NB4 (cell line): ENCODE results near the gene PPP1R3C.

ENCODE experiments used
- DNase-seq: peaks from one replicate; pipeline ENCODE4 v3.0.0; 2010; ENCODE audit warnings: low read depth
- H3K4me3 ChIP-seq: one replicate; pipeline ENCODE4 v1.5.1; 2011; ENCODE audit warnings: mild to moderate bottlenecking, low read depth, low read length, moderate library complexity
- MYC ChIP-seq: IDR thresholded peaks from 2 replicates; pipeline ENCODE4 v1.6.1; 2011; ENCODE audit warnings: low read depth, low read length
- POLR2A ChIP-seq: IDR thresholded peaks from 2 replicates; pipeline ENCODE4 v1.6.1; 2011; ENCODE audit warnings: mild to moderate bottlenecking; ENCODE audit not compliant: insufficient read length; ENCODE audit errors: extremely low read depth
- TF ChIP-seq, protein P1 (sequence below): IDR thresholded peaks from one replicate; pipeline ENCODE4 v1.5.1; 2012; ENCODE audit warnings: low read depth, low read length
- TF ChIP-seq, protein P2 (sequence below): IDR thresholded peaks from 2 replicates; pipeline ENCODE4 v1.6.1; 2011; ENCODE audit warnings: low read depth, low read length

PPP1R3C gene

DNA sequence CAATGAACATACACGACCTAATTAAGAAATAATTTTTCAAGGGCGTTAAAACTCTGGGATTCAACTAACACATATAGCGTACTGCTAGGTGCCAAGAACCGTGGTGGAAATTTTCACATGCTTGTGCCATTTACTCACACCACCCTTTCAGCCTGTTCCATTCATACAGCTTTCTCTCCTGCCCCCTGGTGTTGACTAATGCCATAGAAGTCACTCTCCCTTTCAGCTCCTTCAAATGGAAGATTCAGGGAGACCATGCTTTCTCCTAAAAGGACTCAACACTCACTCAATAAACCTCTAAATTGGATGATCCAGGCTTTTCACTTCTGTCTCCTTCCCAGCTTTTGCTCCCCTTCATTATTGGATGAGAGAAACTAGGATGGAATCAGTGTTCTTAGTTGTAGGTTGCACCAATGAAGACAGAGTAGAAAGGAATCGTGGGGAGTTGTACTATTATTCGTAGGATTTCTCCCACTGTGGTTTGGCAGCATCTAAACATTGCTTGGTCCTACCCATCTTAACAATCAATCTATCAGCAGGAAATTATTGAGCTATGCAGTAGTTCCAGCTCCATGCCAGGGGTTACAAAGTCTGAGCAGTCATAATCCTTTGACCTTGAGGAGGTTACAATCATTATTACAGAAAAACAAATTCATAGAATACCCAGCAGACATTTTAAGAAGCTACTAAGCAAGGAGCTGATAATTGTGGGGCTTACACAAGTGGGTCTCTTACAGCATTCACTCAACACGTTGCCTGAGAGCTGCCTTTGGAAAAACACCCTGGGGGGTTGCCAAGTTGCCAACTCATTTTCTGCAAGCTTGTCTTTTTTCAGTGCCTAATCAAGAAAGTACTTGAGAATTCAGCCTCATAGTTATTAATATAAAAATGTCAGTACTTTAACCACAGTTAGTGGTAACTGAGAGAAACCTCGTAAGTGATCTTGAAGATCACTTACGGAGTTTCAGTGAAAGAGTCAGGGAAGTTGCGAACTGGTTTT lies 2.8 kb upstream of the PPP1R3C start:
- DNase-seq = peak; percentile 68
- H3K4me3 ChIP-seq = no peak overlapping the region
- no peak for TF ChIP-seq POLR2A
- TF ChIP-seq, protein P1, sequence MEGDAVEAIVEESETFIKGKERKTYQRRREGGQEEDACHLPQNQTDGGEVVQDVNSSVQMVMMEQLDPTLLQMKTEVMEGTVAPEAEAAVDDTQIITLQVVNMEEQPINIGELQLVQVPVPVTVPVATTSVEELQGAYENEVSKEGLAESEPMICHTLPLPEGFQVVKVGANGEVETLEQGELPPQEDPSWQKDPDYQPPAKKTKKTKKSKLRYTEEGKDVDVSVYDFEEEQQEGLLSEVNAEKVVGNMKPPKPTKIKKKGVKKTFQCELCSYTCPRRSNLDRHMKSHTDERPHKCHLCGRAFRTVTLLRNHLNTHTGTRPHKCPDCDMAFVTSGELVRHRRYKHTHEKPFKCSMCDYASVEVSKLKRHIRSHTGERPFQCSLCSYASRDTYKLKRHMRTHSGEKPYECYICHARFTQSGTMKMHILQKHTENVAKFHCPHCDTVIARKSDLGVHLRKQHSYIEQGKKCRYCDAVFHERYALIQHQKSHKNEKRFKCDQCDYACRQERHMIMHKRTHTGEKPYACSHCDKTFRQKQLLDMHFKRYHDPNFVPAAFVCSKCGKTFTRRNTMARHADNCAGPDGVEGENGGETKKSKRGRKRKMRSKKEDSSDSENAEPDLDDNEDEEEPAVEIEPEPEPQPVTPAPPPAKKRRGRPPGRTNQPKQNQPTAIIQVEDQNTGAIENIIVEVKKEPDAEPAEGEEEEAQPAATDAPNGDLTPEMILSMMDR = peak; percentile 80

DNA sequence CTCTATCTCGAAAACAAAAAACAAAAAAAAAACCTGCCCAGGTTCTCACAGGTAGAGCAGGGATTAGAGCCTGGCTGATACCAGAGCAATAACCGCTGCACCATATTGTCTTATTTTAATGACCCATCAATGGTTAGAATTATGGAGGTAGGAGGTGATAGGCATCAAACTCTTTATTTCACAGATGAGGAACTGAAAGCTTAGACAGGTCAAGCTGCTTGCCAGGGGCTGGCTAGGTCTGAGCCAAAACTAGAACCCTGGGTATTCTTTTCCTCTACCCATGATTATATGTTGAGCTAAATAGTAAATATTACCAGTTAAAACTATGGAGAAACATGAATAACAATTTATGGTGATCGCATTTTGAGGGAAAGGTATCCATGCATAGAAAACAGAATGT lies 2.0 kb upstream of the PPP1R3C start:
- no peak for TF ChIP-seq MYC
- H3K4me3 ChIP-seq = no peak overlapping the region
- no peak for DNase-seq

DNA sequence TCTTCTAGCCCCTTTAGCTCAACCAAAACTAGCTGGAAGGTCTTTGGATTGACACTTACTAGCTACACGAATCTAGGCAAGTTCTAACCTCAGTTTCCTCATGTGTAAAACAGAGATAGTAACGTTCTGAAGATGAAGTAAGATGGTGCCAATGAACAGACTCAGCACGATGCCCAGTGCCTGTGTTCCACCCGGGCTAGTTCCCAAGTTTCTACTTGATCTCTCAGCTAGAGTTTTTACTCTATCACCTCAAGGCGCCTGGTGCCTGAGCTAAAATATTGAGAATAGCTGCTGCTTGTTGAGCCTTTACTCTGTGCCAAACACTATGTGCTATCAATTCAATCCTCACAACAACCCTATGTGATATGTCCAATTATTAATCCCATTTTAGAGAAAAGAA lies 1.4 kb upstream of the PPP1R3C start:
- H3K4me3 ChIP-seq = no peak overlapping the region
- no peak for DNase-seq
- TF ChIP-seq POLR2A (no peak), MYC (no peak)
- TF ChIP-seq, protein P2, sequence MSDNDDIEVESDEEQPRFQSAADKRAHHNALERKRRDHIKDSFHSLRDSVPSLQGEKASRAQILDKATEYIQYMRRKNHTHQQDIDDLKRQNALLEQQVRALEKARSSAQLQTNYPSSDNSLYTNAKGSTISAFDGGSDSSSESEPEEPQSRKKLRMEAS = no peak
- TF ChIP-seq, protein P1 = no peak

DNA sequence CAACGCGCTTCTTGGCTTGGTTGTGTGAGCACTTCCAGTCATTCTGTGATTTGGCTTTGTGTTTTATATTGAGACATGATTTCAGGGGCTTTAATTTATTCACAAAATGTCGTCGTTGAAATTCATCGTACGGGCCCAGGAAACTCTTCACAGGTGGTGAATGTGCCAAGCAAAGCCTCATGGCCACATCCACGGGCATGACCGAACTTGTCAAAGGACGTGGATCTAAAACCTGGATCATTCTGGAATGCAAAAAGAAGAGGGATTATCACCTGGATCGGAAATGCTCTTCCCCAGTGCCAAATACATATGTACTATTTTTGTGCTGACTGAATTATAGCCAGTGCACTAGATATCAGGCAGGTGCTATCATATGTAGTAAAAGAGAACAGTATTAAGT lies 2.2 kb downstream of the PPP1R3C start:
- no peak for DNase-seq
- TF ChIP-seq, protein P2 = no peak
- H3K4me3 ChIP-seq = no peak overlapping the region

DNA sequence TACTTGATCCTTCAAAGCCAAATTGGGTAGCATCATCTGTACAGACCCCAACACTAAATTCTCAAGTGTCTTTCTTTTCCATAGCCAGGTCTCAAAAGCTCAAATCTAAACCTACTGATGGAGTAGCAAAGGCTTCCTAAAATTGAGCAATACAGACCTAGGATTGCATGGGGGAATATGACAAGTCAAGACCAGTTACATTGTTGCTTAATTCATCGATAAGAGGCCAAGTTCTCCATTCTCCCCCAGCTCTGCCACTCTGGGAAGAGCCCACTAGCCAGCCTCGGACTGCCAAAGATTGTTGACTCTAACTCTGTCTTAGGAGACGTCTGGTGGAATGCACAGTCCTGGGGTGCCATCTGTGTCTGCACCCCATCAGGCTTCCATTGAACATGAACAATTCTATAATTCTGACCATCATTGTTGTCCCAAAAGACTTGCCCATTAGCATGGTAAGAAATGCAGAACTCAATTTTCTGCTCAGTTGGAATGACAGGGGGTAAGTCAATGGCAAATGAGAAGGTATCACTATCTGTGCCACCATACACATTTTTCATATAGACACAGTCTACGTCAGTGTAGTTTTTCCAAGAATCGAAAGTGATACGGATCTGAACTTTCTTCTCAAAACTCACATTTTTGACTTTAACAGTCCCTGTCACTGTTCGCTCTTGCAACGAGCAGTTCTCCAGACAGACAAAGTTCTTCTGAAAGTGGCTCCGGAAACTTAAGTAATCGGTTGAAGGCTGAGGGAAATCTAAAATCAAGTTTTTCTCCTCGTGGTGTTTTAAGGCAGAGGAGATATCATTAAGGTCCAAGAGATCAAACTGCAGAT lies 2.9 kb downstream of the PPP1R3C start:
- DNase-seq = no peak
- no peak overlapping the region for H3K4me3 ChIP-seq
- TF ChIP-seq POLR2A (no peak), MYC (no peak)
- TF ChIP-seq, protein P1 = no peak
- TF ChIP-seq, protein P2 = no peak

DNA sequence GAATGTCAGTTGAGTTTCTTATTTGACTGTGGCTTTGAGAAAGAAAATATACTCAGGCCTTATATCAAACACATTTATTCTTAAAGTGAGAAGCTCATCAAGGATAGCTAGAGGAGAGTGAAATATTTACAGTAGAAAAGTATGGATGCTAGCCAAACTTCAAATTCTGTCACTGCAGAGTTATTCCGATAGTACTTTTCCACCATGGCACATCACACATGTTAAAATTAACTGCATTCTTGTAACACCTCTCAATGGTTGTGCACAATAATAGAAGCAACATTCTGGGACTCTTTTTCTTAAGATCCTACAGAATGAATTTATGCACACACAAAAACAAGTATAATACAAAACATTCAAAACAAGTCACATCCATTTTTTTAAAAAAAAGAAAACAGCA lies 4.5 kb downstream of the PPP1R3C start:
- H3K4me3 ChIP-seq = no peak overlapping the region
- no peak for DNase-seq
- TF ChIP-seq POLR2A = no peak
- TF ChIP-seq, protein P1 = no peak
- TF ChIP-seq MYC = no peak
- TF ChIP-seq, protein P2 = no peak
